H1 (cell line): ENCODE data around the gene CEP41. TPM values are rescaled to one million over a fixed set of nuclear protein-coding genes. Genes with fewer than 3 reads are reported as not detected.

Experiments used
- BCL11A ChIP-seq, 2 experiments: IDR thresholded peaks; one replicate each; pipeline ENCODE4 v1.6.1; 2011; ENCODE audit warnings: low read depth in 2 of 2, low read length in 2 of 2, mild to moderate bottlenecking in 2 of 2
- HDAC2 ChIP-seq, 2 experiments: fragments of 300-600 bp in 1 of 2; sonication (generic) in 1 of 2; IDR thresholded peaks; 2 replicates each; pipeline ENCODE4 v1.6.1; 2011 to 2012; ENCODE audit warnings: low read depth in 2 of 2, low read length in 2 of 2, mild to moderate bottlenecking in 2 of 2, moderate library complexity in 2 of 2, borderline replicate concordance in 1 of 2, inconsistent platforms in 1 of 2
- NANOG ChIP-seq: IDR thresholded peaks from 2 replicates; pipeline ENCODE4 v1.6.1; 2011; ENCODE audit warnings: low read length, low read depth, mild to moderate bottlenecking, inconsistent platforms; ENCODE audit not compliant: insufficient read depth, poor library complexity, severe bottlenecking
- RNF2 ChIP-seq: fragments of 200-900, 300-1000 bp; sonication (generic); IDR thresholded peaks from 2 replicates; pipeline ENCODE4 v1.7.1; 2016; ENCODE audit warnings: borderline replicate concordance, low read depth, mild to moderate bottlenecking, antibody characterized with exemption, low read length; ENCODE audit not compliant: poor library complexity, severe bottlenecking; ENCODE audit errors: missing control alignments
- TCF12 ChIP-seq: IDR thresholded peaks from 2 replicates; pipeline ENCODE4 v1.6.1; 2011; ENCODE audit warnings: low read depth, mild to moderate bottlenecking, low read length
- TEAD4 ChIP-seq: IDR thresholded peaks from 2 replicates; pipeline ENCODE4 v1.6.1; 2012; ENCODE audit warnings: low read depth, low read length, inconsistent platforms, mixed read lengths
- polyA plus RNA-seq, 7 experiments: library from polyadenylated mRNA; depleted of rRNA in 3 of 7; stranded (reverse) in 5 of 7; unstranded in 2 of 7; fragments of >200 nt in 5 of 7; fragments of 200-250 nt in 2 of 7; gene quantifications; 1 replicate in 5 of 7; 2 replicates in 1 of 7; 4 replicates in 1 of 7; pipeline versions ENCODE4 v1.2.1 to v1.2.3, GENCODE V29; 2011 to 2013; ENCODE audit warnings: missing spikeins in 2 of 7, mixed read lengths in 2 of 7
- total RNA-seq: library from RNA; stranded (reverse); fragmentation: NEBNext Ultra II Directional; extraction: Animal tissue kit (Norgen Biotek cat#: 25700); gene quantifications from 2 replicates; pipeline ENCODE4 v1.2.1, GENCODE V29; 2021
- TF ChIP-seq, protein P1 (sequence below): fragments of 300-600 bp; sonication (generic); IDR thresholded peaks from 2 replicates; pipeline ENCODE4 v1.7.1; 2012; ENCODE audit warnings: low read length, moderate library complexity, mild to moderate bottlenecking, inconsistent platforms; ENCODE audit not compliant: insufficient replicate concordance

The CEP41 gene
- total and polyA plus RNA-seq, 2 of the 8 experiments (the other 6 are each of a cell fraction or from before 2014, with no cell fraction given), result 9.3 to 12.8 TPM

GRCh38 chr7:130345136-130345535 is 95.7 kb downstream of the CEP41 start (continued):
- TF ChIP-seq HDAC2 (IDR thresholded peaks at IDR 0.05; ENCODE audit: borderline replicate concordance in 1 of 2, low read depth in 2 of 2, low read length in 2 of 2) (no peak), BCL11A (IDR thresholded peaks at IDR 0.05; ENCODE audit: low read depth in 2 of 2, low read length in 2 of 2) (no peak), TEAD4 (no peak), NANOG (no peak), TCF12 (no peak), RNF2 (no peak)
- TF ChIP-seq, protein P1, sequence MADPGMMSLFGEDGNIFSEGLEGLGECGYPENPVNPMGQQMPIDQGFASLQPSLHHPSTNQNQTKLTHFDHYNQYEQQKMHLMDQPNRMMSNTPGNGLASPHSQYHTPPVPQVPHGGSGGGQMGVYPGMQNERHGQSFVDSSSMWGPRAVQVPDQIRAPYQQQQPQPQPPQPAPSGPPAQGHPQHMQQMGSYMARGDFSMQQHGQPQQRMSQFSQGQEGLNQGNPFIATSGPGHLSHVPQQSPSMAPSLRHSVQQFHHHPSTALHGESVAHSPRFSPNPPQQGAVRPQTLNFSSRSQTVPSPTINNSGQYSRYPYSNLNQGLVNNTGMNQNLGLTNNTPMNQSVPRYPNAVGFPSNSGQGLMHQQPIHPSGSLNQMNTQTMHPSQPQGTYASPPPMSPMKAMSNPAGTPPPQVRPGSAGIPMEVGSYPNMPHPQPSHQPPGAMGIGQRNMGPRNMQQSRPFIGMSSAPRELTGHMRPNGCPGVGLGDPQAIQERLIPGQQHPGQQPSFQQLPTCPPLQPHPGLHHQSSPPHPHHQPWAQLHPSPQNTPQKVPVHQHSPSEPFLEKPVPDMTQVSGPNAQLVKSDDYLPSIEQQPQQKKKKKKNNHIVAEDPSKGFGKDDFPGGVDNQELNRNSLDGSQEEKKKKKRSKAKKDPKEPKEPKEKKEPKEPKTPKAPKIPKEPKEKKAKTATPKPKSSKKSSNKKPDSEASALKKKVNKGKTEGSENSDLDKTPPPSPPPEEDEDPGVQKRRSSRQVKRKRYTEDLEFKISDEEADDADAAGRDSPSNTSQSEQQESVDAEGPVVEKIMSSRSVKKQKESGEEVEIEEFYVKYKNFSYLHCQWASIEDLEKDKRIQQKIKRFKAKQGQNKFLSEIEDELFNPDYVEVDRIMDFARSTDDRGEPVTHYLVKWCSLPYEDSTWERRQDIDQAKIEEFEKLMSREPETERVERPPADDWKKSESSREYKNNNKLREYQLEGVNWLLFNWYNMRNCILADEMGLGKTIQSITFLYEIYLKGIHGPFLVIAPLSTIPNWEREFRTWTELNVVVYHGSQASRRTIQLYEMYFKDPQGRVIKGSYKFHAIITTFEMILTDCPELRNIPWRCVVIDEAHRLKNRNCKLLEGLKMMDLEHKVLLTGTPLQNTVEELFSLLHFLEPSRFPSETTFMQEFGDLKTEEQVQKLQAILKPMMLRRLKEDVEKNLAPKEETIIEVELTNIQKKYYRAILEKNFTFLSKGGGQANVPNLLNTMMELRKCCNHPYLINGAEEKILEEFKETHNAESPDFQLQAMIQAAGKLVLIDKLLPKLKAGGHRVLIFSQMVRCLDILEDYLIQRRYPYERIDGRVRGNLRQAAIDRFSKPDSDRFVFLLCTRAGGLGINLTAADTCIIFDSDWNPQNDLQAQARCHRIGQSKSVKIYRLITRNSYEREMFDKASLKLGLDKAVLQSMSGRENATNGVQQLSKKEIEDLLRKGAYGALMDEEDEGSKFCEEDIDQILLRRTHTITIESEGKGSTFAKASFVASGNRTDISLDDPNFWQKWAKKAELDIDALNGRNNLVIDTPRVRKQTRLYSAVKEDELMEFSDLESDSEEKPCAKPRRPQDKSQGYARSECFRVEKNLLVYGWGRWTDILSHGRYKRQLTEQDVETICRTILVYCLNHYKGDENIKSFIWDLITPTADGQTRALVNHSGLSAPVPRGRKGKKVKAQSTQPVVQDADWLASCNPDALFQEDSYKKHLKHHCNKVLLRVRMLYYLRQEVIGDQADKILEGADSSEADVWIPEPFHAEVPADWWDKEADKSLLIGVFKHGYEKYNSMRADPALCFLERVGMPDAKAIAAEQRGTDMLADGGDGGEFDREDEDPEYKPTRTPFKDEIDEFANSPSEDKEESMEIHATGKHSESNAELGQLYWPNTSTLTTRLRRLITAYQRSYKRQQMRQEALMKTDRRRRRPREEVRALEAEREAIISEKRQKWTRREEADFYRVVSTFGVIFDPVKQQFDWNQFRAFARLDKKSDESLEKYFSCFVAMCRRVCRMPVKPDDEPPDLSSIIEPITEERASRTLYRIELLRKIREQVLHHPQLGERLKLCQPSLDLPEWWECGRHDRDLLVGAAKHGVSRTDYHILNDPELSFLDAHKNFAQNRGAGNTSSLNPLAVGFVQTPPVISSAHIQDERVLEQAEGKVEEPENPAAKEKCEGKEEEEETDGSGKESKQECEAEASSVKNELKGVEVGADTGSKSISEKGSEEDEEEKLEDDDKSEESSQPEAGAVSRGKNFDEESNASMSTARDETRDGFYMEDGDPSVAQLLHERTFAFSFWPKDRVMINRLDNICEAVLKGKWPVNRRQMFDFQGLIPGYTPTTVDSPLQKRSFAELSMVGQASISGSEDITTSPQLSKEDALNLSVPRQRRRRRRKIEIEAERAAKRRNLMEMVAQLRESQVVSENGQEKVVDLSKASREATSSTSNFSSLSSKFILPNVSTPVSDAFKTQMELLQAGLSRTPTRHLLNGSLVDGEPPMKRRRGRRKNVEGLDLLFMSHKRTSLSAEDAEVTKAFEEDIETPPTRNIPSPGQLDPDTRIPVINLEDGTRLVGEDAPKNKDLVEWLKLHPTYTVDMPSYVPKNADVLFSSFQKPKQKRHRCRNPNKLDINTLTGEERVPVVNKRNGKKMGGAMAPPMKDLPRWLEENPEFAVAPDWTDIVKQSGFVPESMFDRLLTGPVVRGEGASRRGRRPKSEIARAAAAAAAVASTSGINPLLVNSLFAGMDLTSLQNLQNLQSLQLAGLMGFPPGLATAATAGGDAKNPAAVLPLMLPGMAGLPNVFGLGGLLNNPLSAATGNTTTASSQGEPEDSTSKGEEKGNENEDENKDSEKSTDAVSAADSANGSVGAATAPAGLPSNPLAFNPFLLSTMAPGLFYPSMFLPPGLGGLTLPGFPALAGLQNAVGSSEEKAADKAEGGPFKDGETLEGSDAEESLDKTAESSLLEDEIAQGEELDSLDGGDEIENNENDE, result no peak
